Common myeloid progenitor, CD34-positive (primary cell): ENCODE data around the gene PPP1R3C. TPM values are rescaled to one million over a fixed set of nuclear protein-coding genes. Genes with fewer than 3 reads are reported as not detected.

Experiments used
- CTCF ChIA-PET: fragments of 350-600 bp; sonication (Branson Sonifier 250); formaldehyde crosslinking; loops from one replicate; lab custom pipeline; 2021; ENCODE audit warnings: antibody characterized with exemption; lab: Charles Lee
- POLR2A ChIA-PET: fragments of 350-600 bp; sonication (Branson Sonifier 250); formaldehyde crosslinking; loops from one replicate; lab custom pipeline; 2021; ENCODE audit warnings: antibody characterized with exemption; lab: Charles Lee
- DNase-seq, 3 donors: peaks; one replicate each; pipeline versions ENCODE4 v3.0.0 to v3.0.0-alpha.2; 2013
- H3K27ac ChIP-seq, 2 experiments: 1 replicate in 1 of 2; 2 replicates in 1 of 2; pipeline ENCODE4 v1.7.0; 2013; ENCODE audit warnings: inconsistent platforms in 2 of 2, low read length in 2 of 2, mild to moderate bottlenecking in 2 of 2, low read depth in 1 of 2, moderate library complexity in 1 of 2; ENCODE audit not compliant: severe bottlenecking in 2 of 2, insufficient read depth in 1 of 2, poor library complexity in 1 of 2
- H3K27me3 ChIP-seq, 5 experiments: replicated peaks in 2 of 5; 1 replicate in 3 of 5; 2 replicates in 2 of 5; pipeline versions ENCODE4 v1.6.1 to v1.7.0; 2013; ENCODE audit warnings: low read length in 4 of 5, mild to moderate bottlenecking in 2 of 5, moderate library complexity in 2 of 5, inconsistent platforms in 1 of 5; ENCODE audit not compliant: insufficient read depth in 5 of 5, control insufficient read depth in 4 of 5
- H3K36me3 ChIP-seq, 4 experiments: 1 replicate in 2 of 4; 2 replicates in 2 of 4; pipeline versions ENCODE4 v1.6.1 to v1.7.0; 2013; ENCODE audit warnings: low read length in 3 of 4, control low read depth in 1 of 4, mild to moderate bottlenecking in 1 of 4; ENCODE audit not compliant: control insufficient read depth in 4 of 4, insufficient read depth in 4 of 4
- H3K4me1 ChIP-seq, 4 experiments: 1 replicate in 3 of 4; 2 replicates in 1 of 4; pipeline versions ENCODE4 v1.6.1 to v1.7.1; 2013; ENCODE audit warnings: low read length in 3 of 4, mild to moderate bottlenecking in 3 of 4, control low read depth in 1 of 4, inconsistent platforms in 1 of 4, moderate library complexity in 1 of 4; ENCODE audit not compliant: control insufficient read depth in 4 of 4, insufficient read depth in 4 of 4; ENCODE audit errors: control extremely low read depth in 1 of 4
- H3K4me3 ChIP-seq, 7 experiments: 1 replicate in 4 of 7; 2 replicates in 3 of 7; pipeline versions ENCODE4 v1.5.1 to v1.7.0; 2013; ENCODE audit warnings: mild to moderate bottlenecking in 7 of 7, low read length in 6 of 7, moderate library complexity in 6 of 7, inconsistent platforms in 2 of 7, low read depth in 2 of 7, control low read depth in 1 of 7; ENCODE audit not compliant: insufficient read depth in 4 of 7, control insufficient read depth in 1 of 7; ENCODE audit errors: extremely low read depth in 1 of 7
- H3K9me3 ChIP-seq, 5 experiments: 1 replicate in 4 of 5; 2 replicates in 1 of 5; pipeline versions ENCODE4 v1.6.1 to v1.7.1; 2013; ENCODE audit warnings: low read length in 4 of 5, mild to moderate bottlenecking in 2 of 5, inconsistent platforms in 1 of 5, low read depth in 1 of 5, moderate library complexity in 1 of 5; ENCODE audit not compliant: control insufficient read depth in 4 of 5, insufficient read depth in 2 of 5; ENCODE audit errors: control extremely low read depth in 1 of 5
- WGBS: methylation state at CpG from one replicate; pipeline ENCODE4 v1.1.5; 2013; ENCODE audit not compliant: insufficient coverage; 5-methylcytosine and 5-hydroxymethylcytosine counted together
- polyA plus RNA-seq: library from polyadenylated mRNA; unstranded; fragments of 120-200 nt; gene quantifications from one replicate; pipeline ENCODE4 v1.2.1, GENCODE V29; 2013

Gene PPP1R3C
- not detected for polyA plus RNA-seq

DNA sequence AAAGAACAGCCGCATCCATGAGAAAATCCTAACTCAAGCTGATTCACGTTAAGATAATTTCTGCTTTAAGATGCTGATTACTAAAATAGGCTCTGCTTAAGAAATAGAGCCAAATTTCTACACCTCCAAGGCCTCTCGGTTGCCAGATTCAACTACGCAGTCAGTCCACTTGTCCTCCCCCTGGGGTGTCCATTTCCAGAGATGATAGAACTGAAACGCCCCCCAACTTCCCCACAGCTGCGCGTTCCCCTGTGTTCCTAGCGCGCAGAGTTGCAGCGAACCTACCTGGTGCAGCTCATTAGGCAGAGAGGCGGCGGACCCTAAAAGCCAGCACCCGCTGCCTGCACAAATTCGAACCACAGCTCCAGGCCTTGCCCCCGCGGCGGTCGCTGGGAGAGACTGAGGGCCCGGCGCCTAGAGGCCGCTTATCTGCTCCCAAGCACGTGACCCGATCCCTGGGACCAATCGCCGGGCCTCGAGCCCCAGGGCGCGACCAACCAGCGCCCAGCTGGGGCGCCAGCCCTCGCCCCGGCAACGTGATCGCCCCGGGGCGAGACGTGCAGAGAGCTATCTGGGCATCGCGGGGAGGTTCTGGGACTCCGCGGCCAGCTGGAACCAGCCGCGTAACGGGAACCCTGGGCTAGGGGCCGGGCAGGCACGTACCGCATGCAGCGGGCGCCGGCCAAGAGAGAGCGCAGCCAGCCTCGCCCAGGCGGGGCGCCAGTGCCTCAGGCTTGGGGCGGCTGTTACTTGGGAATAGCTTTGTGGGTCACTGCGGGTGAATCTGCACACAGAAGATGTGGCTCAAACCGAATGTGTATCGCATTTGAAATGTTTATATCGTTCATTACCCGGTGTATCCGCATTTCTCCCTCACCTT, at the start of gene PPP1R3C:
TSS of gene PPP1R3C (minus strand) at position 401 of the 880 bp plus-strand sequence. CDS start at position 299, 102 bp downstream.
- no peaks in the 10 kb centered on the region for H3K9me3 ChIP-seq
- ChIA-PET CTCF (interaction anchor here (0.8 to 4.9 kb wide), 9 partner anchors 11 to 345 kb away, joined by 3 to 53 read pairs (median 4); no protein-coding TSS in a partner anchor), POLR2A (interaction anchor here (0.6 kb wide), 1 partner anchor 78 kb away, joined by 3 read pairs; no protein-coding TSS in a partner anchor)
- no peaks in the 10 kb centered on the region for H3K36me3 ChIP-seq
- WGBS, result 4% methylated on average over 55 of the region's 61 CpGs
- H3K4me3 ChIP-seq, result peak within 1 kb of the TSS; percentile 0 to 65 (median 55)
- H3K27me3 ChIP-seq, result peaks cover 19 to 51% (median 22%) of the 10 kb centered on the region in 5 experiments
- peak; percentile 34 to 67 (median 52) for DNase-seq
- H3K27ac ChIP-seq, result no peak within 1 kb of the TSS
- H3K4me1 ChIP-seq, result peaks cover 0 to 13% (median 12%) of the 10 kb centered on the region in 4 experiments

GRCh38 chr10:91681361-91682276, 48.7 kb upstream of the PPP1R3C start:
- WGBS, result 75% methylated on average over 11 of the region's 12 CpGs
- Histone ChIP-seq H3K4me1 (no peaks in the 10 kb centered on the region), H3K9me3 (no peaks in the 10 kb centered on the region), H3K36me3 (no peaks in the 10 kb centered on the region), H3K27ac (no peak overlapping the region), H3K4me3 (no peak overlapping the region), H3K27me3 (peaks cover 0 to 3% (median 0%) of the 10 kb centered on the region in 5 experiments)
- ChIA-PET POLR2A (no interaction called here), CTCF (no interaction called here)
- peak in 2 of 3 donors; percentile 17 to 19 for DNase-seq

DNA sequence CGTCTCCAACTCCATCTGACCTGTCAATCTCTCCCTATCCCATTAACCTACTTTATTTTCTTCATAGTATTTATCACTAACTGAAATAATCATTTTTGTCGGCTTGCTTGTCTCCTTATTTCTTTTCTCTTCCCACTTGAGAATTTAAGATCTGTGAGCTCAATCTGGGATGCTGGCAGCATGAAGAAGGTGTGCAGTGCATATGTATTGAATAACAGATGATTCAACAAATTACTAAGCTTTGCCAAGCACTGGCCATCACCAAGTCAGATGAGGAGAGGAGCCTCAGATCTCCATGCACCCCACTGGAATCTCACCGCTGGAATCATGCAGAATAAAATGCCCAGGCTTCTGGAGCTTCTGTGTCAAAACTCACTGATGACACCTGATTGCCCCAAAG, 47.6 kb upstream of the PPP1R3C start:
- ChIA-PET CTCF (no interaction called here), POLR2A (no interaction called here)
- Histone ChIP-seq H3K4me1 (no peaks in the 10 kb centered on the region), H3K4me3 (no peak overlapping the region), H3K27ac (no peak overlapping the region), H3K9me3 (no peaks in the 10 kb centered on the region), H3K27me3 (peaks cover 0 to 3% (median 0%) of the 10 kb centered on the region in 5 experiments), H3K36me3 (no peaks in the 10 kb centered on the region)
- 100% methylated on average over 2 of the region's 3 CpGs for WGBS
- DNase-seq, result no peak

DNA sequence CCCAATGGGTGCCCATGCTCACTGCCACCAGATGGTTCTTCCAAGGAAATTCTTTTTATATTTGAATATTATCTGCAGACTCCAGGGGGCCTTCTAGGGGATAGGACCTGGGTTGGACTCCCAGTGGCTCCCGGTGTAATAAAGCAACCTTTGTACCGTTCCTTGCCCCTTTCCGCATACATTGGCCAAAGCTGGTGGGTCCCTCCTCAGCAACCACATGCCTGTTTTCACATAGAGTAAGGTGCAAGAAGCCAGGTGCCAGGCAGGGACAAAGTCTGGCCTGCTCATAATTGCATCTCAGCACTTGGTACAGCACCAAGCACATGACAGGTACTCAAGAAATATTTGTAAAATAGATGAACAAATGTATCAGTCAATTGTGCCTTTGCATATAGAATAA, 46.4 kb upstream of the PPP1R3C start:
- CTCF ChIA-PET, result no interaction called here
- H3K9me3 ChIP-seq, result no peaks in the 10 kb centered on the region
- DNase-seq, result no peak
- 100% methylated on average over 2 of the region's 3 CpGs for WGBS
- H3K4me1 ChIP-seq, result no peaks in the 10 kb centered on the region
- H3K36me3 ChIP-seq, result no peaks in the 10 kb centered on the region
- POLR2A ChIA-PET, result no interaction called here
- no peak overlapping the region for H3K27ac ChIP-seq
- no peak overlapping the region for H3K4me3 ChIP-seq
- peaks cover 0 to 3% (median 0%) of the 10 kb centered on the region in 5 experiments for H3K27me3 ChIP-seq

DNA sequence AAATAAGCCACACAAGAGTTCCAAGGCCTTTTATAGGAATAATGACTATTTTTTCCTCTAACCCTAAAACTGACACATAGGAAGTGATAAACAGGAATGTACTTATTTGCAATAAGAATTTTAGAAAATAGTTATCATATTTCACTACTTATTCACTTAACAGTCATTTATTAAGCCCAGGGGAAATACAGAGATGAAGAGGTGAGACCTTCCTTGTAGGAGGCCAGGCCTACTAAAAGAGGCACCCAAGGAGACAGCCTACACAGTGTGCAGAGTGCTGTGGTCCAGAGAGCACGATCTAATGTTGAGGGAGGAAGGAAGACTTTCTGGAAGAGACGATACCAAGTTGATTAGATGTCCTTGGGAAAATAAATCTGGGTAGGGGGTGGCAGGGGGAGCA, 45.0 kb upstream of the PPP1R3C start:
- DNase-seq, result no peak
- 100% methylated on average over 1 of the region's 2 CpGs for WGBS
- H3K4me3 ChIP-seq, result no peak overlapping the region
- ChIA-PET CTCF (no interaction called here), POLR2A (interaction anchor here (0.7 kb wide), 1 partner anchor 575 kb away, joined by 4 read pairs; no protein-coding TSS in a partner anchor)
- H3K27me3 ChIP-seq, result peaks cover 0 to 3% (median 0%) of the 10 kb centered on the region in 5 experiments
- no peaks in the 10 kb centered on the region for H3K4me1 ChIP-seq
- H3K36me3 ChIP-seq, result no peaks in the 10 kb centered on the region
- no peaks in the 10 kb centered on the region for H3K9me3 ChIP-seq
- H3K27ac ChIP-seq, result no peak overlapping the region

- peak in 2 of 3 donors; percentile 9 to 26 for DNase-seq
- 2% methylated on average over 3 of the region's 5 CpGs for WGBS
- ChIA-PET CTCF (no interaction called here), POLR2A (no interaction called here)
- Histone ChIP-seq H3K36me3 (no peaks in the 10 kb centered on the region), H3K4me3 (no peak overlapping the region), H3K9me3 (no peaks in the 10 kb centered on the region), H3K27ac (no peak overlapping the region), H3K4me1 (peaks cover 0 to 7% (median 2%) of the 10 kb centered on the region in 4 experiments), H3K27me3 (peaks cover 0 to 3% (median 0%) of the 10 kb centered on the region in 5 experiments)
Measured at GRCh38 chr10:91672021-91672608, 39.2 kb upstream of the PPP1R3C start.
